GM18909 (cell line): ENCODE results near the gene EPB41L2.
A peak's percentile ranks its signal among the peaks of the same experiment; 100 is the strongest.
"Not testable (repeated sequence)": the region's sequence is repeated elsewhere in the genome, so short reads cannot be mapped to it uniquely, and the experiment has no call there.

ENCODE experiments used
- ATAC-seq: cut with Tn5 transposase; IDR thresholded peaks from one replicate; pipeline ENCODE4 v1.9.1; 2021; ENCODE audit warnings: mild to moderate bottlenecking; ENCODE audit not compliant: unreplicated experiment, poor library complexity

Gene EPB41L2

GRCh38 chr6:131038597-131039344, 24.3 kb downstream of the EPB41L2 start:
- ATAC-seq: no peak

GRCh38 chr6:131037194-131037897, 25.7 kb downstream of the EPB41L2 start:
- no peak for ATAC-seq

GRCh38 chr6:131036601-131037000, 26.4 kb downstream of the EPB41L2 start:
- no peak for ATAC-seq

- ATAC-seq: no peak
These were observed 26.9 kb downstream of the EPB41L2 start for GRCh38 chr6:131036143-131036542.

- ATAC-seq: no peak
These were observed 27.5 kb downstream of the EPB41L2 start for GRCh38 chr6:131035582-131035981.

GRCh38 chr6:131033631-131034030, 29.4 kb downstream of the EPB41L2 start:
- no peak for ATAC-seq

GRCh38 chr6:131029626-131030297, 33.3 kb downstream of the EPB41L2 start:
- peak; percentile 93 for ATAC-seq

GRCh38 chr6:131027326-131027725, 35.7 kb downstream of the EPB41L2 start:
- no peak for ATAC-seq

GRCh38 chr6:131026243-131026642, 36.8 kb downstream of the EPB41L2 start:
- ATAC-seq: no peak

GRCh38 chr6:131024565-131024964, 38.5 kb downstream of the EPB41L2 start:
- no peak for ATAC-seq

GRCh38 chr6:131023834-131024504, 39.1 kb downstream of the EPB41L2 start:
- ATAC-seq: no peak

- no peak for ATAC-seq
These were observed 40.4 kb downstream of the EPB41L2 start for GRCh38 chr6:131022691-131023090.

- no peak for ATAC-seq
These were observed 45.1 kb downstream of the EPB41L2 start for GRCh38 chr6:131017962-131018361.

GRCh38 chr6:131015630-131016263, 47.3 kb downstream of the EPB41L2 start:
- no peak for ATAC-seq

GRCh38 chr6:131015025-131015591, 47.9 kb downstream of the EPB41L2 start:
- ATAC-seq: no peak

- ATAC-seq: no peak
These were observed 48.8 kb downstream of the EPB41L2 start for GRCh38 chr6:131014080-131014776.

GRCh38 chr6:131013495-131013894, 49.5 kb downstream of the EPB41L2 start:
- ATAC-seq: no peak

- ATAC-seq: no peak
These were observed 53.3 kb downstream of the EPB41L2 start for GRCh38 chr6:131009790-131010189.

- ATAC-seq: not testable (repeated sequence)
These were observed 54.1 kb downstream of the EPB41L2 start for GRCh38 chr6:131008965-131009364.
